Kidney (tissue), 14 donors: ENCODE results near the gene SLCO4A1. TPM values are rescaled to one million over a fixed set of nuclear protein-coding genes. Genes with fewer than 3 reads are reported as not detected.
A peak's percentile ranks its signal among the peaks of the same experiment; 100 is the strongest.

ENCODE experiments used
- DNase-seq, 5 donors: peaks; one replicate each; pipeline ENCODE4 v3.0.0-alpha.2; 2013 to 2020
- FAIRE-seq: peaks from 2 replicates; lab custom pipeline; 2012; peaks lifted over from hg19 to GRCh38; lab: Jason Lieb, UNC
- H3K27ac ChIP-seq, 2 donors: one replicate each; pipeline ENCODE4 v1.7.0; 2013; ENCODE audit warnings: low read depth in 2 of 2, low read length in 2 of 2, inconsistent platforms in 1 of 2
- H3K27me3 ChIP-seq: one replicate; pipeline ENCODE4 v1.7.1; 2013; ENCODE audit warnings: low read length, inconsistent platforms; ENCODE audit not compliant: control insufficient read depth, insufficient read depth
- H3K36me3 ChIP-seq, 3 donors: one replicate each; pipeline versions ENCODE4 v1.7.0 to v1.7.1; 2013; ENCODE audit warnings: low read length in 3 of 3, control low read depth in 1 of 3, inconsistent platforms in 1 of 3; ENCODE audit not compliant: insufficient read depth in 3 of 3, control insufficient read depth in 2 of 3
- H3K4me1 ChIP-seq, 3 donors: one replicate each; pipeline versions ENCODE4 v1.7.0 to v1.7.1; 2013; ENCODE audit warnings: low read length in 3 of 3, inconsistent platforms in 1 of 3, low read depth in 1 of 3; ENCODE audit not compliant: control insufficient read depth in 2 of 3, insufficient read depth in 2 of 3
- H3K4me3 ChIP-seq, 3 donors: one replicate each; pipeline versions ENCODE4 v1.7.0 to v1.8.1; 2013; ENCODE audit warnings: low read length in 3 of 3, control low read depth in 1 of 3, inconsistent platforms in 1 of 3
- H3K9ac ChIP-seq, 3 donors: one replicate each; pipeline versions ENCODE4 v1.7.0 to v1.7.1; 2013; ENCODE audit warnings: low read length in 3 of 3, control low read depth in 1 of 3, inconsistent platforms in 1 of 3
- H3K9me3 ChIP-seq, 3 donors: one replicate each; pipeline versions ENCODE4 v1.7.0 to v1.7.1; 2013; ENCODE audit warnings: low read length in 3 of 3, control low read depth in 1 of 3, inconsistent platforms in 1 of 3; ENCODE audit not compliant: control insufficient read depth in 2 of 3, insufficient read depth in 1 of 3
- intact Hi-C: fragments of 100-400 bp; cut with DNase I; formaldehyde crosslinking; loops from one replicate; pipeline ENCODE4 v1.11.1; 2022
- polyA plus RNA-seq: library from polyadenylated mRNA; stranded (reverse); fragments of 350-450 nt; fragmentation: Illumina TruSeq; extraction: RNeasy Lipid Tissue Mini Kit (QIAGEN cat#74804); gene quantifications from one replicate; pipeline ENCODE4 v1.2.3, GENCODE V29; 2014; ENCODE audit warnings: low read depth, low replicate concordance; ENCODE audit not compliant: insufficient read depth
- total RNA-seq: library from RNA; stranded (reverse); fragmentation: NEBNext Ultra II Directional; extraction: Animal tissue kit (Norgen Biotek cat#: 25700); gene quantifications from one replicate; pipeline ENCODE4 v1.2.1, GENCODE V29; 2021
- TF ChIP-seq, protein P1 (sequence below): IDR thresholded peaks from 3 replicates; pipeline ENCODE4 v1.5.1; 2012; ENCODE audit warnings: mild to moderate bottlenecking, moderate library complexity, borderline replicate concordance; ENCODE audit not compliant: insufficient read depth; ENCODE audit errors: extremely low read depth
- donor health status: control.
- donor health status: control.
- donor health status: control.
- donor health status: control.
- donor health status: control.
- donor health status: DM: yes; HTN: yes; CAD: no.
- donor health status: Normal renal cell carcinoma (clear cell type).

The SLCO4A1 gene
- total and polyA plus RNA-seq, 2 donors from 2014 or later, result 12.4 to 80.3 TPM

DNA sequence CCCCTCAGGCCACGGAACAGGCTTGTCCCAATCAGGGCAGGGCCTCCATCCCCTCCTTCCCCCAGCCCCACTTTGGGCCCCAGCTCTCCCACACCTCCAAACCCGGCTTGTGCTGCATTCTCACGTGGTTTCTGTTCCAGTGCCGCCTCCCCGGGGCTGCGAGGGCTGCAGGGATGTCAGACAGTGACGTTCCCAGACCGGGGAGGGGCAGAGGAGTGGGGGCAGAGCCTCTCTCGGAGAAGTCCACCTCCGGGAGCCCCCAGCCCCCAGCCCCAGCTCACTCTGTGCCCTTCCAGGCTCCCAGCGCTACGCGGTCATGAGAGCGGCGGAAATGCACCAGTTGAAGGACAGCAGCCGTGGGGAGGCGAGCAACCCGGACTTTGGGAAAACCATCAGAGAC, 18.5 kb downstream of the SLCO4A1 start:
- Histone ChIP-seq H3K36me3 (no peaks in the 10 kb centered on the region), H3K9me3 (no peaks in the 10 kb centered on the region), H3K4me1 (no peaks in the 10 kb centered on the region), H3K27ac (no peak overlapping the region), H3K27me3 (no peaks in the 10 kb centered on the region), H3K4me3 (no peak overlapping the region), H3K9ac (no peak overlapping the region)
- TF ChIP-seq, protein P1, sequence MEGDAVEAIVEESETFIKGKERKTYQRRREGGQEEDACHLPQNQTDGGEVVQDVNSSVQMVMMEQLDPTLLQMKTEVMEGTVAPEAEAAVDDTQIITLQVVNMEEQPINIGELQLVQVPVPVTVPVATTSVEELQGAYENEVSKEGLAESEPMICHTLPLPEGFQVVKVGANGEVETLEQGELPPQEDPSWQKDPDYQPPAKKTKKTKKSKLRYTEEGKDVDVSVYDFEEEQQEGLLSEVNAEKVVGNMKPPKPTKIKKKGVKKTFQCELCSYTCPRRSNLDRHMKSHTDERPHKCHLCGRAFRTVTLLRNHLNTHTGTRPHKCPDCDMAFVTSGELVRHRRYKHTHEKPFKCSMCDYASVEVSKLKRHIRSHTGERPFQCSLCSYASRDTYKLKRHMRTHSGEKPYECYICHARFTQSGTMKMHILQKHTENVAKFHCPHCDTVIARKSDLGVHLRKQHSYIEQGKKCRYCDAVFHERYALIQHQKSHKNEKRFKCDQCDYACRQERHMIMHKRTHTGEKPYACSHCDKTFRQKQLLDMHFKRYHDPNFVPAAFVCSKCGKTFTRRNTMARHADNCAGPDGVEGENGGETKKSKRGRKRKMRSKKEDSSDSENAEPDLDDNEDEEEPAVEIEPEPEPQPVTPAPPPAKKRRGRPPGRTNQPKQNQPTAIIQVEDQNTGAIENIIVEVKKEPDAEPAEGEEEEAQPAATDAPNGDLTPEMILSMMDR, result no peak
- FAIRE-seq, result no peak
- peak in 2 of 5 donors; percentile 30 to 53 for DNase-seq
- intact Hi-C loops, result loop anchor here (10.0 kb wide), 1 partner anchor 144 kb away; the partner anchor contains the start of gene OGFR

DNA sequence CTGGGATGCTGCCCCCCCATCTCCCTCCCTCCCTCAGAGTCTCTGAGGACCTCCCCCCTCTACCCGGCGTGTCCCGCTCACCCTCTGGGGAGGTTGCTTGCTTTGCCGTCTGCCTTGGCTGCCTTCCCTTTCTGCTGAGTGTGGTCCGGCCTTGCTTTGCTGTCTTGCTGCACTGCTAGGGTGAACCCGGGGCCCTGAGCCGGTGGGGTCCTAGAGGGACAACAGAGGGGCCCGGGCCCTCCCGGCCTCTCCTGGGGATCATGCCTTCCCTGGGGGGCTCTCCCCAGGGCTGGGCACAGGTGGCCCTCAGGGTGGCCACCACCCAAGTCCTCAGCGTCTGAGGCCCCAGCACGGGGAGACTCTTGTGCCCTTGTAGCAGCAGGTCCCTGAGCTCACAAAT, 19.3 kb downstream of the SLCO4A1 start:
- intact Hi-C loops, result loop anchor here (10.0 kb wide), 1 partner anchor 143 kb away; the partner anchor contains the start of gene OGFR
- peaks cover 0 to under 1% (median 0%) of the 10 kb centered on the region in 3 donors for H3K4me1 ChIP-seq
- H3K4me3 ChIP-seq, result no peak overlapping the region
- TF ChIP-seq, protein P1, result no peak
- H3K9me3 ChIP-seq, result no peaks in the 10 kb centered on the region
- no peaks in the 10 kb centered on the region for H3K27me3 ChIP-seq
- DNase-seq, result no peak
- H3K36me3 ChIP-seq, result no peaks in the 10 kb centered on the region
- H3K9ac ChIP-seq, result no peak overlapping the region
- H3K27ac ChIP-seq, result no peak overlapping the region
- FAIRE-seq, result no peak

DNA sequence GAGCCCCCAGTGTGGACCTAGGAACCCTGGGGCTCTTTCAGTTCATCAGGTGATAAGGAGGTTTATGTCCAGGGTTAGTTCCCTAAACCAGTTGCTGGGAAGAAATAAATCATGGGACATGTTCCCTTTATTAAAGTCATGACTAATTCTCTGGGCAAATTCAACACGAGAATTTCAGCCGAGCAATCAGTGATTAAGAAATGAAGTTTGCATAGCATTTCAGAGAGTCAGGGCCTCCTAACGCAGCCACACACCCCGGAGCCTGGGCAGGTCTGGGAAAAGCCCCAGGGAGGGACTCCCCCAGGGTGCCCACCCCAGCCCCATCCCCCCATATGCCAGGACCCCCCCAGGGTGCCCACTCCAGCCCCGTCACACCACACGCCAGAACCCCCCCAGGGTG, 20.1 kb downstream of the SLCO4A1 start:
- Histone ChIP-seq H3K4me3 (no peak overlapping the region), H3K27me3 (no peaks in the 10 kb centered on the region), H3K9me3 (no peaks in the 10 kb centered on the region), H3K4me1 (peaks cover 0 to 3% (median 0%) of the 10 kb centered on the region in 3 donors), H3K36me3 (no peaks in the 10 kb centered on the region), H3K27ac (no peak overlapping the region), H3K9ac (no peak overlapping the region)
- TF ChIP-seq, protein P1, result no peak
- intact Hi-C loops, result loop anchor here (10.0 kb wide), 1 partner anchor 142 kb away; the partner anchor contains the start of gene OGFR
- DNase-seq, result no peak
- no peak for FAIRE-seq
